ENCODE measurements around the gene HLA-DRB1.
"Not testable (repeated sequence)": the region's sequence is repeated elsewhere in the genome, so short reads cannot be mapped to it uniquely, and the experiment has no call there.

The HLA-DRB1 gene

DNA sequence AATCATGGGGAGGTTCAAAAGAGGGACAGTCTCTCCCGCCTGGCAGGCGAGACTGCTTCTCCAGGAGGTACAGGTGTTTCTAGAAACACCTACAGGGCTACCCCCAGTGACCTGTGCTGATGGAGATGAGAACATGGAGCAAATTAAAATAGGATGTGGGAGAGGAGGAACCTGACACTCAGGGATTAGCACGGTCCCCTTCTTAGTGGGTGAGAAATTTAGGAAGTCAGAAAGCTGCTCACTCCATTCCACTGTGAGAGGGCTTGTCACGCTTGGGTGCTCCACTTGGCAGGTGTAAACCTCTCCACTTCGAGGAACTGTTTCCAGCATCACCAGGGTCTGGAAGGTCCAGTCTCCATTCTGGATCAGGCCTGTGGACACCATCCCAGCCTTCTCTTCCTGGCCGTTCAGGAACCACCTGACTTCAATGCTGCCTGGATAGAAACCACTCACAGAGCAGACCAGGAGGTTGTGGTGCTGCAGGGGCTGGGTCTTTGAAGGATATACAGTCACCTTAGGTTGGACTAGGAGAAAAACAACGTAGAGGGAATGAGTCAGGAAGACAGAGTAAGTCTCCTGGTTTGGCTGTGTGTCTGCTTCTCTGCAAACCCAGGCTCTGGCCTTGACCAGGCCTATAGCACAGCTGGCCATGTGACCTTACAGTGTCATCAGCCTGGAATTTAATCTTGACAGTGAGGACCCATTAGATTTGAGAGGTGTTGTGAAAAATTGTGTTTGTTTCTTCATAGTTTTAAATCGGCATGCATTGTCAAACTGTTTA lies 8.1 kb downstream of the HLA-DRB1 start:
- Histone ChIP-seq H3K9ac (ENCODE audit: low read length) (no peak overlapping the region), H3K27me3 (ENCODE audit: low read depth, low read length) (no peaks in the 10 kb centered on the region), H4K20me1 (ENCODE audit: insufficient read depth, low read length) (peaks cover 19% of the 10 kb centered on the region), H3K79me2 (ENCODE audit: low read length) (peaks cover 17% of the 10 kb centered on the region), H3K36me3 (replicated peaks; ENCODE audit: low read depth, low read length) (peaks cover 15% of the 10 kb centered on the region), H3K9me3 (ENCODE audit: insufficient read depth, low read length) (no peaks in the 10 kb centered on the region), H3K27ac (ENCODE audit: low read length) (no peak overlapping the region), H3K4me3 (ENCODE audit: low read length) (no peak overlapping the region), H2AFZ (ENCODE audit: low read depth, low read length) (no peak overlapping the region), H3K4me1 (ENCODE audit: low read length) (peaks cover 5% of the 10 kb centered on the region; the same call in 1 of the 2 replicates), H3K4me2 (ENCODE audit: low read length) (no peak overlapping the region)
- TF ChIP-seq CTCF (IDR thresholded peaks at IDR 0.05; ENCODE audit: low read depth, low read length) = no peak

DNA sequence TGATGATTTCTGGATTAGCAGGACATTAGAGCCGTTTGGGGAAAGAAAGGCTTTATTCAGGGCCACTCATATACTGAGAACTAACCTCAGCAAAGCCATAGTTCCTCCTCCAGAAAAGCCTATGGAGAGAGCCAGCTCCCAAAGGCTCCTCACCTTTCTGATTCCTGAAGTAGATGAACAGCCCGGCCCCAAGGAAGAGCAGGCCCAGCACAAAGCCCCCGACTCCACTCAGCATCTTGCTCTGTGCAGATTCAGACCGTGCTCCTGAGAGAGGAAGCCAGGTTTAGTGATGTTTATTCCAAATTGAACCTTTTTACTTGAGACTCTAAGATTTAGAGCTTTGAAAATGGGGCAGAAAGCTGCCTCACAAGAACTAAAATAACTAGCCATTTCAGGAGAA lies 9.1 kb downstream of the HLA-DRB1 start:
- no peak overlapping the region for H3K4me3 ChIP-seq (ENCODE audit: low read length)
- no peaks in the 10 kb centered on the region for H3K9me3 ChIP-seq (ENCODE audit: insufficient read depth, low read length)
- H3K27me3 ChIP-seq (ENCODE audit: low read depth, low read length) = no peaks in the 10 kb centered on the region
- H2AFZ ChIP-seq (ENCODE audit: low read depth, low read length) = no peak overlapping the region
- no peak overlapping the region for H3K4me2 ChIP-seq (ENCODE audit: low read length)
- TF ChIP-seq CTCF (IDR thresholded peaks at IDR 0.05; ENCODE audit: low read depth, low read length) (no peak), EZH2phosphoT487 (IDR thresholded peaks at IDR 0.05; ENCODE audit: low read depth) (no peak)
- H3K36me3 ChIP-seq (replicated peaks; ENCODE audit: low read depth, low read length) = peaks cover 15% of the 10 kb centered on the region
- no peak overlapping the region for H3K27ac ChIP-seq (ENCODE audit: low read length)
- peaks cover under 1% of the 10 kb centered on the region; the same call in 1 of the 2 replicates for H3K4me1 ChIP-seq (ENCODE audit: low read length)
- no peak overlapping the region for H3K9ac ChIP-seq (ENCODE audit: low read length)
- peaks cover 14% of the 10 kb centered on the region for H4K20me1 ChIP-seq (ENCODE audit: insufficient read depth, low read length)
- H3K79me2 ChIP-seq (ENCODE audit: low read length) = peaks cover 9% of the 10 kb centered on the region

GRCh38 chr6:32578962-32579361 lies 10.7 kb downstream of the HLA-DRB1 start:
- no peak overlapping the region for H3K4me3 ChIP-seq (ENCODE audit: low read length)
- H3K36me3 ChIP-seq (replicated peaks; ENCODE audit: low read depth, low read length) = peaks cover 15% of the 10 kb centered on the region
- H3K4me2 ChIP-seq (ENCODE audit: low read length) = no peak overlapping the region
- no peaks in the 10 kb centered on the region for H3K4me1 ChIP-seq (ENCODE audit: low read length)
- no peak overlapping the region for H2AFZ ChIP-seq (ENCODE audit: low read depth, low read length)
- H3K79me2 ChIP-seq (ENCODE audit: low read length) = no peaks in the 10 kb centered on the region
- no peaks in the 10 kb centered on the region for H3K9me3 ChIP-seq (ENCODE audit: insufficient read depth, low read length)
- no peak overlapping the region for H3K9ac ChIP-seq (ENCODE audit: low read length)
- H3K27ac ChIP-seq (ENCODE audit: low read length) = no peak overlapping the region
- peaks cover 7% of the 10 kb centered on the region for H4K20me1 ChIP-seq (ENCODE audit: insufficient read depth, low read length)
- TF ChIP-seq CTCF (IDR thresholded peaks at IDR 0.05; ENCODE audit: low read depth, low read length) = no peak
- no peak for TF ChIP-seq EZH2phosphoT487 (IDR thresholded peaks at IDR 0.05; ENCODE audit: low read depth)
- no peaks in the 10 kb centered on the region for H3K27me3 ChIP-seq (ENCODE audit: low read depth, low read length)

GRCh38 chr6:32577493-32577892 lies 12.2 kb downstream of the HLA-DRB1 start:
- not testable (repeated sequence) for H3K4me3 ChIP-seq (ENCODE audit: low read length); H3K79me2 ChIP-seq (ENCODE audit: low read length); H3K27ac ChIP-seq (ENCODE audit: low read length); H4K20me1 ChIP-seq (ENCODE audit: insufficient read depth, low read length); H2AFZ ChIP-seq (ENCODE audit: low read depth, low read length); H3K9ac ChIP-seq (ENCODE audit: low read length); H3K27me3 ChIP-seq (ENCODE audit: low read depth, low read length); H3K4me1 ChIP-seq (ENCODE audit: low read length); H3K9me3 ChIP-seq (ENCODE audit: insufficient read depth, low read length); H3K4me2 ChIP-seq (ENCODE audit: low read length)
- H3K36me3 ChIP-seq (replicated peaks; ENCODE audit: low read depth, low read length) = peaks cover 15% of the 10 kb centered on the region

All from OCI-LY3 (cell line).